SW 1271 (cell line): ENCODE measurements around the gene RAB40B.

Experiments
- DNase-seq, 2 experiments: peaks; one replicate each; lab custom pipeline; 2025; lab: John Stamatoyannopoulos, UW

Gene RAB40B

GRCh38 chr17:82692268-82692667, 6.2 kb downstream of the RAB40B start:
- DNase-seq = no peak

GRCh38 chr17:82691714-82692113, 6.8 kb downstream of the RAB40B start:
- DNase-seq = no peak

GRCh38 chr17:82690786-82691489, 7.6 kb downstream of the RAB40B start:
- DNase-seq = no peak

DNA sequence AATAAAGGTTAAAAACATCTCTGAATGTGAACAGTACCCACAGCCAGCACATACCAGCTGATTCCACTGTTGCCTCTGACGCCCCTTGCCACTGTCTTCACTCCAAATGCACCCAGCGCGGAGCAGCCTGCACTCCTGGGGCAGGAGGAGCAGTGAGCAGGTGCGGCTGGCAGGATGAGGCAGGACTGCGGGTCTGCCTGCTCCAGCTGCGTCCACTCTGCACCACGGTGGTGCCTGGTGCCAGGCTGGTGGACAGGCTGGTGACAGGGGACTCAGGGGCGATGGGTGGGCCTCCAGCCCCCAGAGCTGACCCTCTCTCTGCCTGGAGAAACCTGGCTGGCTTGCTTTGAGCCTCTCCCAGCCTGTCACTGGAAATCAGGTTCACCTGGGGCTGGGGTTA, 9.4 kb downstream of the RAB40B start:
- DNase-seq = no peak

DNA sequence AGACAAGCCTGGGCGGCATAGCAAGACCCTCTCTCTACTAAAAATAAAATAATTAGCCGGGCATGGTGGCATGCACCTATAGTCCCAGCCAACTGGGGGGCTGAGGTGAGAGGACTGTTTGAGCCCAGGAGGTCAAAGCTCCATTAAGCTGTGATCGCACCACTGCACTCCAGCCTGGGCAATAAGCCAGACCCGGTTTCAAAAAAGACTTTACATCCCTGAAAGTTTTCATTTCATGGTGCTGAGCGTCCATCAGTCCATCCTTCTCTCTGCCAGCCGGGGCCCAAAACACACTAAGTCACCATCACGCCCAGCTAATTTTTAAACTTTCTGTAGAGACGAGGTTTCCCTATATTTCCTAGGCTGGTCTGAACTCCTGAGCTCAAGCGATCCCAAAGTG, 10.6 kb downstream of the RAB40B start:
- no peak for DNase-seq

DNA sequence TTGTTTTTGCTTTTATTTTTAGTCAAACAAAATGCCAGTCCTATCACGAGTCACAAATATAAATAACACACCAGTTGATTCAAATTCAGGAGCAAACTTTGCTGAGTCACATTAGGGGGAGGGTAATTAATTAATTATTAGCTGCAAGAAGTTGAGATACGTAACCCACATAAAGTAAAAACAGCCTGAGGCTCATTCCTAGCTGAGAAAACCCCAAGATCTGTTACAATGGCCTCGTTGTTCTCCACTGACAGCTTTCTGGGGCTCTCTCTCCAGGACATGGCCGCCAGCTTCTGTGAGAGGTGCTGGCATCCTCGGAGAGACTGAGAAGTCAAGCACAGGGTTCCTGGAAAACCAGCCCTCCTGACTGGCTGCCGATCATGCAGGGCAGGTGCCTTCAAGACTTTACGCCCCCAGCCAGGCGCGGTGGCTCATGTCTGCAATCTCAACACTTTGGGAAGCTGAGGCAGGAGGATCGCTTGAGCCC, 11.1 kb downstream of the RAB40B start:
- no peak for DNase-seq

- DNase-seq = no peak
Observed at GRCh38 chr17:82686366-82687324, 11.9 kb downstream of the RAB40B start.

- no peak for DNase-seq
Observed at GRCh38 chr17:82685291-82685690, 13.2 kb downstream of the RAB40B start.

- DNase-seq = no peak
Observed at GRCh38 chr17:82684228-82684841, 14.2 kb downstream of the RAB40B start.

DNA sequence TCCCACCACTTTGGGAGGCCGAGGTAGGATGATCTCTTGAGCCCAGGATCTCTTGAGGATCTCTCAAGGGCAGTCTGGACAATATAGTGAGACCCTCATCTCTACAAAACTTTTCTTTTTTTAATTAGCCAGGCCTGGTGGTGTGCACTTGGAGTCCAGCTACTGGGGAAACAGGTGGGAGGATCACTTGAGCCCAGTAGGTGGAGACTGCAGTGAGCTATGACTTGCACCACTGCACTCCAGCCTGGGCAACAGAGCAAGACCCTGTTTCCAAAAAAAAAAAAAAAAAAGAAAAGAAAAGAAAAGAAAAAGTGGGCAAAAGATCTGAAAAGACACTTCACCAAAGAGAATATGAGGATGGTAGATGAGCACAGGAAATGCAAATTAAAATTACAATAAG, 15.0 kb downstream of the RAB40B start:
- DNase-seq = no peak

DNA sequence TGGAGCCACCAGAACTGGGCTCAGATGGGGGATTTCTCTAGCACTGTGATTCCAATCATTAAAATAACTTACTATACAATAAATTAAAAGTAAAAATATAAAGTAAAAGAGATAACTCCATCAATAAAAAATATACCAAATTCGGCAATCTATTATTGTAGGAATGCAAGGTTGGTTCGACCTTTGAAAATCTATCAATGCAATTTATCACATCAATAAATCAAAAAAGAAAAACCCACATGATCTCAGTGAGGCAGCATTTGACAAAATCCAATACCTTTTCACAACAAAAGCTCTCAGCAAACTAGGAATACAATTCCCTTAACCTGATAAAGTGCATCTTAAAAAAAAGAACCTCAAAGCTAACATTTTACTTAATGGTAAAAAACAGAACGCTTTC, 17.0 kb downstream of the RAB40B start:
- no peak for DNase-seq

DNA sequence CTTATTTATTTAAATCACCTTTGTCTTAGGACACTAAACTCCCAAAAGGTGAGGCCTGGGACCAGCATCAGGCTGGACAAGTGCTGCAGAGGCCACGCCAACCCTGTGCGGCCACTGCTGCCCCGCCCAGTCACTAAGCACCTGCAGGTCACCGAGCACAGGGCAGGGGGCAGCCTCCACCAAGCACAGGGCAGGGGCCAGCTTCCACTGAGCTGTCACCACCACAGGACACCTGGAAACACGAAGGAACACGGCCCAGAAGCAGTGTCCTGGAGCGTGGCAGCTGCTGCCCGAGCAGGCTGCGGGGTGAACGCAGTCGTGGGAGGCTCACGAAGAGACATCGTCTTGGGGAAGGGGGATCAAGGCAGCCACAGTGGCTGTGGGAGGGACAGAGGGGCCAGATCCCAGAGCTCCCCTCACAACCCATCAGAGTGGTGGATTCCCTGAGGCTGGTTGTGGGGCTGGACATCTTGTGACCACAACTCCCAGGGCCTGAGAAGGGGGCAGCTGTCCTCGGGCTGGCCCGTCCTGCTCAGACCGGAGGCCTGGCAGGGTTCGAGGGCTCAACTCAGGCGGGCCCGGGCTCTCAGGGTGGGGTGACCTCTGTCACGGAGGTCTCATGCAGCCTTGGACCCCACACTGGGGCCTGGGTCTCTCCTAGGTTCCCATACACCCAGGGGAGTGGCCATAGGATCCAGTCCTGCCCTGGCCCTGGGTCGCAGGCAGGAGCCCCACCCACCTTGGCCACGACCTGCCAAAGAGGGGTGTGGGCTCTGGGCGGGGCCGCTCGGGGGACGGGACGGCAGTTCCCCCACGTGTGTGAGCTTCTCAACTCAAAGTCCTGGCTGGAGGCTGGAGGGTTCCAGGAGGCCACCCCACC, 18.7 kb downstream of the RAB40B start:
- no peak for DNase-seq

DNA sequence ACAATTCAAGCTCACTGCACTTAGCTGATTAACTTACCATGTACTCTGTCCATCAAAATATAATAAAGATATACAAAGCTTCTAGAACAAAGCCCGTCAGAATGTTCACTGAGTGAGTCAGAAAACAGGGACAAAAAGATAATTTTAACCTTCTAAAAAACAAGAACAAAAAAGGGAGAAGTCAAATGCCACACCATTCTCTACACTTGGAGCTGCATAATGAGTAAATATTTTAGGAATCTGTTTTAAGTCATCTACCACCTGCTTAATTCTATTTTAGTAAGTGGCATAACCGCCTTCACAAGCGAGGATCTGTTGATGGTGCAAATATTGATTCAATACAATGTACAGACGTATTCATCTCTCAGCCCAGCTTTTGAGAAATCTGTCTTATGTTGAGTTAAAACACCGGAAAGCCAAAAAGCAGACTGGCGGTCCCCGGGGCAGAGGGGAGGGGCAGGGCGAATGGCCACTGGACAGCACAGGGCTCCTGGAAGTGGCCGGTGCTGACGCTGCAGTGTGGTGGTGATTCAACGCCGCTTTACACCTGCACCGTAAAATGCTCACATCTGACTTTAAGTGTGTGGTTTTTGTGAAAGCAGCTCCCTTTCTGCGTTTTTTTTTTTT, 20.1 kb downstream of the RAB40B start:
- DNase-seq = no peak

DNA sequence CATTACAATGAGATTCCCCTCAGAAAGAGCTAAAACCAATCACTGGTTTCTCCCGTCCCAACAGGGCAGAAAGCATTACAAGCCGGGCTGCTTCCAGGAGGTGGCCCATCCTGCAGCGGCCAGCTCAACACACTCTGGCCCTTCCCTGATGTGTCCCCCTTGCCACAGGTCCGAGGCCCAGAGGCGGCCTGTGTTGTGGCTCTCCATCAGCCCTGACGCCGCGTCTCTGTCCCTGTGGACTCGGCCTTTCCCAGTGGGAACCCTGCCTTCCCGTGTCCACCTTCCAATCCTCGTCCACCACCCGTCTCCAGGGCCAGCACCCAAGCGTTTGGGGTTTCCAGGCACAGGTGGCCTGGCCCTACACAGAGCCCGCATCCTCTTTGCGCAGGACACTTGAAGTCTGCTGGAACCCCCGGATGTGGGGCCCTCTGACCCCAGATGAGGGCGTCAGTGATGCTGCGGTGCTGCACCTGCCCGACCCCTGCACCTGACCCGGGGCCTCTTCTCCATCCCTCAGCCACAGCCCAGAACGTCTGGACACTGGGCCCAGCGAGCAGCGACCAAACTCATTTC, 21.1 kb downstream of the RAB40B start:
- DNase-seq = no peak

DNA sequence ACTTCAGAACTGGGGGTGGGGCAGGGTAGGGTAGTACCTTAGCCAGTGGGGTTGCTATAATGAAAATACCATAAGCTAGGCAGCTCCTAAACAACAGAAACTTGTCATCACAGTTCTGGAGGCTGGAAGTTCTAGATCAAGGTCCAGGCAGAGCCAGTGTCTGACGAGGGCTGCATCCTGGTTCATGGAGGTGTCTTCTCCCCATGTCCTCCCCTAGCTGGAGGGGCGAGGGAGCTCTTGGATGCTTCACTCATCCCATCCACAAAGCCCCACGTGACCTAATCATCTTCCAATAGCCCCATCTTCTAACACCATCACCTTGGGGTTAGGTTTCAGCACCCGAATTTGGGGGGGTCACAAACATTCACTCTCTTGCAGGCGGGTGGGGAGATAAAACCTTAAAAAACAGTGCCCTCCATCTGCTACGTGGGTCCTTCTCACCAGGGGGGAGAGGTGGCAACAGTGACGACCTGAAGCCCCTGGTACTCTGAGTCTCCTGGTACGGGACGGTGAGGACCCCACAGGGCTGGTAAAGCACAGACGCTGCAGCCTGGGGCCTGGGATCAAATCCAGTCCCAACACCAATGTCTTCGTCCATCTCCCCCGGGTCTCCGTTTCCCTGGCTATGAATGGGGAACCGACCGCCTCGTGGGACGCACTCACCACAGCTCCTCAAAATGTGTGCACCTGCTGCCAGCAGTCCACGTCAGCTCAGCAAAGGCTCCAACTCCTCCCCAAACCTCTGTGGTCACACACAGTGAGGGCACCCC, 22.8 kb downstream of the RAB40B start:
- DNase-seq = no peak

GRCh38 chr17:82674656-82675475, 23.6 kb downstream of the RAB40B start:
- DNase-seq = no peak

DNA sequence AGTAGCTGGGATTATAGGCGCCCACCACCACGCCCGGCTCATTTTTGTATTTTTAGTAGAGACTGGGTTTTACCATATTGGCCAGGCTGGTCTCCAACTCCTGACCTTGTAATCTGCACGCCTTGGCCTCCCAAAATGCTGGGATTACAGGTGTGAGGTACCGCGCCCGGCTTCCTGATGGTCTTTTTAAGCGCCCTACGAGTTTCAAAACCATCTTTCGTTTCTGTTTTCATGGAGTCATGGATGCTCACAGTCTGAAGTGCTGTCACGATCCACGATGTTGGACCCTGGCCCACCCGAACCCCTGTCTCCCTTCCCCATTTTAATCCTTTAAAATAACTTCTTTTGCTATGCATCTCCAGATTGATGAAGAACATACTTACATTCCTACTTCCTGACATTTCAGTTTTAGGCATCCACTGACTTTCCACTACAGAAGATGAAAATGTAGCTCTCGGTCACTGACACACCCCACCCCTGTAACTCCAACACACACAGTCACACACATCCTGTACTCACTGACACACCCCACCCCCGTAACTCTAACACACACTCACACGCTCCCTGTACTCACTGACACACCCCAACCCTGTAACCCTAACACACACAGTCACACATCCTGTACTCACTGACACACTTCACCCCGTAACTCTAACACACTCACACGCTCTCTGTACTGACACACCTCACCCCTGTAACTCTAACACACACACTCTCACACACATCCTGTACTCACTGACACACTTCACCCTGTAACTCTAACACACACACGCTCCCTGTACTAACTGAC, 27.6 kb downstream of the RAB40B start:
- no peak for DNase-seq

- no peak for DNase-seq
Observed at GRCh38 chr17:82668631-82669099, 29.8 kb downstream of the RAB40B start.
